Endothelial cell of umbilical vein (primary cell): ENCODE measurements around the gene RANBP3. TPM values are rescaled to one million over a fixed set of nuclear protein-coding genes. Genes with fewer than 3 reads are reported as not detected.

Experiments used
- BruUV-seq: library from RNA; stranded (reverse); fragments of 400-500 nt; replicated peaks from 2 replicates; lab custom pipeline; 2021; lab: Mats Ljungman, UMichigan
- CTCF ChIA-PET: fragments of 300-600, 350-600 bp; sonication (Branson Sonifier 250); formaldehyde crosslinking; loops from one replicate; lab custom pipeline; 2021; ENCODE audit warnings: antibody characterized with exemption, inconsistent platforms; lab: Charles Lee
- POLR2A ChIA-PET: fragments of 300-600, 350-600 bp; sonication (Branson Sonifier 250); formaldehyde crosslinking; loops from one replicate; lab custom pipeline; 2021; ENCODE audit warnings: antibody characterized with exemption, inconsistent platforms; lab: Charles Lee
- DNase-seq: peaks from one replicate; pipeline ENCODE4 v3.0.0-alpha.2; 2011; ENCODE audit warnings: low read depth, low spot score
- FAIRE-seq: peaks from 2 replicates; lab custom pipeline; 2011; peaks lifted over from hg19 to GRCh38; lab: Jason Lieb, UNC
- H2AFZ ChIP-seq: 2 replicates; pipeline ENCODE4 v1.6.0; 2012; ENCODE audit warnings: low read depth, low read length, control low read depth, inconsistent platforms
- H3K27ac ChIP-seq: 2 replicates; pipeline ENCODE4 v1.5.1; 2011; ENCODE audit warnings: low read depth, mild to moderate bottlenecking, control low read depth, low read length, moderate library complexity; ENCODE audit not compliant: insufficient read depth
- H3K27me3 ChIP-seq, 2 experiments: 2 replicates each; pipeline versions ENCODE4 v1.6.0 to v1.6.1; 2011; ENCODE audit warnings: low read length in 2 of 2, mixed read lengths in 1 of 2; ENCODE audit not compliant: control insufficient read depth in 2 of 2, insufficient read depth in 2 of 2
- H3K36me3 ChIP-seq, 2 experiments: 2 replicates in 1 of 2; 3 replicates in 1 of 2; pipeline ENCODE4 v1.5.1; 2011; ENCODE audit warnings: low read length in 2 of 2, mild to moderate bottlenecking in 1 of 2, moderate library complexity in 1 of 2; ENCODE audit not compliant: control insufficient read depth in 2 of 2, insufficient read depth in 2 of 2; ENCODE audit errors: extremely low read depth in 1 of 2
- H3K4me1 ChIP-seq: 3 replicates; pipeline ENCODE4 v1.5.1; 2011; ENCODE audit warnings: mild to moderate bottlenecking, low read length; ENCODE audit not compliant: control insufficient read depth, insufficient read depth; ENCODE audit errors: extremely low read depth
- H3K4me2 ChIP-seq: 2 replicates; pipeline ENCODE4 v1.6.1; 2011; ENCODE audit warnings: low read length, control low read depth, mixed read lengths; ENCODE audit not compliant: insufficient read depth
- H3K4me3 ChIP-seq, 3 experiments: fragments of 200-600 bp in 1 of 3; sonication (generic), shearing (Covaris generic) in 1 of 3; replicated peaks in 1 of 3; 2 replicates each; pipeline ENCODE4 v1.5.1; 2011 to 2016; ENCODE audit warnings: control low read depth in 3 of 3, low read length in 3 of 3, mild to moderate bottlenecking in 2 of 3, inconsistent platforms in 1 of 3, low read depth in 1 of 3, moderate library complexity in 1 of 3; ENCODE audit not compliant: insufficient read depth in 1 of 3
- H3K79me2 ChIP-seq: 2 replicates; pipeline ENCODE4 v1.6.0; 2012; ENCODE audit warnings: low read length, inconsistent platforms; ENCODE audit not compliant: control insufficient read depth, insufficient read depth
- H3K9ac ChIP-seq: replicated peaks from 2 replicates; pipeline ENCODE3; 2011; ENCODE audit warnings: low read length, control low read depth; ENCODE audit not compliant: insufficient read depth; ENCODE audit errors: extremely low read depth
- H3K9me1 ChIP-seq: replicated peaks from 3 replicates; pipeline ENCODE4 v1.6.0; 2011; ENCODE audit warnings: mild to moderate bottlenecking, low read length; ENCODE audit not compliant: control insufficient read depth, insufficient read depth; ENCODE audit errors: extremely low read depth
- H3K9me3 ChIP-seq: replicated peaks from 2 replicates; pipeline ENCODE4 v1.5.1; 2012; ENCODE audit warnings: low read length, inconsistent platforms; ENCODE audit not compliant: control insufficient read depth, insufficient read depth
- H4K20me1 ChIP-seq: replicated peaks from 2 replicates; pipeline ENCODE3; 2011; ENCODE audit warnings: mild to moderate bottlenecking, low read length; ENCODE audit not compliant: control insufficient read depth, insufficient read depth; ENCODE audit errors: extremely low read depth
- EZH2 ChIP-seq: IDR thresholded peaks from 2 replicates; pipeline ENCODE4 v1.6.1; 2012; ENCODE audit warnings: borderline replicate concordance, low read depth, mild to moderate bottlenecking, moderate library complexity, low read length, inconsistent platforms; ENCODE audit not compliant: severe bottlenecking
- FOS ChIP-seq: IDR thresholded peaks from 2 replicates; pipeline ENCODE4 v1.6.1; 2011; ENCODE audit warnings: mild to moderate bottlenecking, low read length, moderate library complexity, borderline replicate concordance; ENCODE audit not compliant: insufficient read depth
- GATA2 ChIP-seq: IDR thresholded peaks from 2 replicates; pipeline ENCODE4 v1.7.0; 2011; ENCODE audit warnings: low read depth, mild to moderate bottlenecking, moderate library complexity, mixed read lengths, low read length; ENCODE audit not compliant: insufficient read length, insufficient read depth
- JUN ChIP-seq: IDR thresholded peaks from 2 replicates; pipeline ENCODE4 v1.6.1; 2011; ENCODE audit warnings: borderline replicate concordance, low read depth; ENCODE audit not compliant: insufficient read length, insufficient read depth
- MAX ChIP-seq: IDR thresholded peaks from 2 replicates; pipeline ENCODE4 v1.6.1; 2011; ENCODE audit not compliant: insufficient read depth, insufficient read length
- MYC ChIP-seq: IDR thresholded peaks from one replicate; pipeline ENCODE4 v1.6.1; 2011; ENCODE audit warnings: mild to moderate bottlenecking, low read depth, low read length
- POLR2A ChIP-seq: IDR thresholded peaks from 2 replicates; pipeline ENCODE4 v1.6.1; 2012; ENCODE audit warnings: low read depth, mild to moderate bottlenecking, control low read depth, low read length
- POLR2AphosphoS5 ChIP-seq: IDR thresholded peaks from 2 replicates; pipeline ENCODE4 v1.6.1; 2012; ENCODE audit warnings: low read depth, mild to moderate bottlenecking, control low read depth, low read length, moderate library complexity; ENCODE audit not compliant: insufficient read depth
- dilution Hi-C: fragments of 300-500 bp; cut with MboI; formaldehyde crosslinking; loops from one replicate; pipeline ENCODE4 v1.15.0; 2019; ENCODE audit warnings: low sequenced_read_pairs; ENCODE audit not compliant: extremely low pct_ligation_motif_present
- intact Hi-C: fragments of 100-400 bp; cut with micrococcal nuclease; formaldehyde crosslinking; loops from one replicate; pipeline ENCODE4 v1.10.0; 2022
- polyA plus RNA-seq, 4 experiments: library from polyadenylated mRNA; depleted of rRNA in 3 of 4; stranded (reverse) in 3 of 4; unstranded in 1 of 4; fragments of >200 nt; gene quantifications; 2 replicates each; pipeline versions ENCODE4 v1.2.1 to v1.2.3, GENCODE V29; 2011 to 2012; ENCODE audit warnings: missing spikeins in 1 of 4
- total RNA-seq: library from RNA; stranded (reverse); gene quantifications from 2 replicates; pipeline ENCODE4 v1.2.3, GENCODE V29; 2021
- TF ChIP-seq, protein P1 (sequence below), 2 donors: IDR thresholded peaks; 1 replicate in 1 of 2; 2 replicates in 1 of 2; pipeline ENCODE4 v1.5.1; 2011; ENCODE audit warnings: low read length in 2 of 2, mild to moderate bottlenecking in 2 of 2, moderate library complexity in 2 of 2, control low read depth in 1 of 2, inconsistent platforms in 1 of 2, low read depth in 1 of 2; ENCODE audit not compliant: insufficient read depth in 1 of 2; ENCODE audit errors: extremely low read depth in 1 of 2

RANBP3 gene
- total and polyA plus RNA-seq, 2 donors (not counting 3 experiments of a cell fraction or from before 2014, with no cell fraction given): 72.3 to 85.3 TPM

DNA sequence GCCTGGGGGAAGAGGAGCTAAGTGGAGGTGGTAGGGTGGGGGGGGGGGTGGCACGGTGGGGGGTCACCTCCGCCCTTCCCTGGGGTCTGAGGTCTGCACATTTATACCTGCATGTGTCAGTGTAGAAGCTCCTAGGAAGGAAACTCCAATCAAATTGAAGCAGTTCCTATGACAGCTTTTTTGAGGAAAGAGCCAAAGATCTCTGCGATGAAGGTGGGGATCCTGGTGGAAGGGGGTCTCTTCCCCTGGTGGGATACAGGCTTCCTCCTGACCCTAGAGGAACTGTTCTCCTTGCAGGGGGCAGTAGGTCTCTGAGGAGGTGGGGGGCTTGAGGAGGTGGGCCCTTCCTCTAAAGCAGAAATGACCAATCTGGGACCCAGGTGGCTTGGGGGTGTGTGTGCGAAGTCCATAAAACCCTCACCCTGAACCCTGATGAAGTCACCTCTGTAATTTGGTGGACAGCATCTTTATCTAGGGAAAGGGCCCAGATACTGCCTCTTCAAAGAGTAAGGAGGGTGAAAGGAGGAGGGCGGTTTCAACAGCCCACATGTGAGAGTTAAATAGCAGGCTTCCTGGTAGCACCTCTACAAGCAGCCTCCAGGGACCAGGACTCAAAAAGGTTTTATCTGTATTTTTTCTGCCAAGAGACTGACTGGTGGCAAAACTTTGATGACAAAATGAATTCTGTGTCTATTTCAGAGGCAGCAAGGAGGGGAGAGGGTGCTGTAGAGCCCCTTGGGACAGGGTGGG lies 12.9 kb downstream of the RANBP3 start:
- FAIRE-seq (no peak), DNase-seq (no peak)
- ChIA-PET POLR2A (no interaction called here), CTCF (interaction anchor here (0.6 to 5.2 kb wide), 3 partner anchors 57 to 161 kb away, joined by 3 to 134 read pairs (median 3); no protein-coding TSS in a partner anchor)
- H3K36me3 ChIP-seq: peaks cover 0 to 3% of the 10 kb centered on the region in 2 experiments
- H3K4me1 ChIP-seq: peaks cover 31% of the 10 kb centered on the region
- no peaks in the 10 kb centered on the region for H4K20me1 ChIP-seq
- TF ChIP-seq POLR2AphosphoS5: no peak
- no peak for TF ChIP-seq MAX
- TF ChIP-seq POLR2A: no peak
- TF ChIP-seq, protein P1, sequence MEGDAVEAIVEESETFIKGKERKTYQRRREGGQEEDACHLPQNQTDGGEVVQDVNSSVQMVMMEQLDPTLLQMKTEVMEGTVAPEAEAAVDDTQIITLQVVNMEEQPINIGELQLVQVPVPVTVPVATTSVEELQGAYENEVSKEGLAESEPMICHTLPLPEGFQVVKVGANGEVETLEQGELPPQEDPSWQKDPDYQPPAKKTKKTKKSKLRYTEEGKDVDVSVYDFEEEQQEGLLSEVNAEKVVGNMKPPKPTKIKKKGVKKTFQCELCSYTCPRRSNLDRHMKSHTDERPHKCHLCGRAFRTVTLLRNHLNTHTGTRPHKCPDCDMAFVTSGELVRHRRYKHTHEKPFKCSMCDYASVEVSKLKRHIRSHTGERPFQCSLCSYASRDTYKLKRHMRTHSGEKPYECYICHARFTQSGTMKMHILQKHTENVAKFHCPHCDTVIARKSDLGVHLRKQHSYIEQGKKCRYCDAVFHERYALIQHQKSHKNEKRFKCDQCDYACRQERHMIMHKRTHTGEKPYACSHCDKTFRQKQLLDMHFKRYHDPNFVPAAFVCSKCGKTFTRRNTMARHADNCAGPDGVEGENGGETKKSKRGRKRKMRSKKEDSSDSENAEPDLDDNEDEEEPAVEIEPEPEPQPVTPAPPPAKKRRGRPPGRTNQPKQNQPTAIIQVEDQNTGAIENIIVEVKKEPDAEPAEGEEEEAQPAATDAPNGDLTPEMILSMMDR (IDR thresholded peaks at IDR 0.05; ENCODE audit: extremely low read depth in 1 of 2, insufficient read depth in 1 of 2, low read depth in 1 of 2, low read length in 2 of 2): no peak
- no peak for TF ChIP-seq FOS
- TF ChIP-seq EZH2: no peak
- no peak for TF ChIP-seq GATA2
- TF ChIP-seq JUN: no peak
- no peak for TF ChIP-seq MYC
- no peaks in the 10 kb centered on the region for H3K27me3 ChIP-seq
- dilution Hi-C loops: no loop called here
- no peaks in the 10 kb centered on the region for H3K9me3 ChIP-seq
- H2AFZ ChIP-seq: no peak overlapping the region
- intact Hi-C loops: loop anchor here (5.0 kb wide), 1 partner anchor 63 kb away; the partner anchor contains the start of genes NDUFA11 and VMAC
- no peak overlapping the region for H3K4me3 ChIP-seq
- no peak overlapping the region for H3K4me2 ChIP-seq
- no TSS peak for BruUV-seq
- H3K9me1 ChIP-seq: no peaks in the 10 kb centered on the region
- no peak overlapping the region for H3K9ac ChIP-seq
- no peak overlapping the region for H3K27ac ChIP-seq
- peaks cover 93% of the 10 kb centered on the region for H3K79me2 ChIP-seq
